Right lobe of liver (tissue), 4 donors: ENCODE results near the gene LGALS3BP.

Experiments
- CTCF ChIP-seq, 4 donors: fragments of 200-600 bp in 3 of 4; fragments of 450-650 bp in 1 of 4; IDR thresholded peaks; one replicate each; pipeline versions ENCODE4 v1.5.1 to v1.8.0; 2016 to 2022; ENCODE audit warnings: antibody characterized with exemption in 4 of 4, mild to moderate bottlenecking in 2 of 4
- POLR2A ChIP-seq: fragments of 450-650 bp; IDR thresholded peaks from one replicate; pipeline ENCODE4 v1.6.1; 2017; ENCODE audit warnings: antibody characterized with exemption, mild to moderate bottlenecking
- donor health status: DM: no; HTN: no; CAD: no.
- donor health status: DM: no; HTN: no; CAD: no.
- donor health status: DM: no; HTN: yes; CAD: no.

GRCh38 chr17:78990349-78991016 is 10.8 kb upstream of the LGALS3BP start:
- no peak for TF ChIP-seq CTCF (IDR thresholded peaks at IDR 0.05)
- no peak for TF ChIP-seq POLR2A
